Measurements from ENCODE around the gene SELENOS. TPM values are rescaled to one million over a fixed set of nuclear protein-coding genes. Genes with fewer than 3 reads are reported as not detected.

The SELENOS gene
- total and polyA plus RNA-seq, 2 experiments from 2014 or later: 127 to 158 TPM

- no peak overlapping the region for H3K4me2 ChIP-seq
- TF ChIP-seq CTCF (IDR thresholded peaks at IDR 0.05; ENCODE audit: poor library complexity) (no peak), EZH2 (IDR thresholded peaks at IDR 0.05; ENCODE audit: borderline replicate concordance) (no peak), EZH2phosphoT487 (IDR thresholded peaks at IDR 0.05; ENCODE audit: low read depth, severe bottlenecking, unreplicated experiment) (no peak)
- no peaks in the 10 kb centered on the region for H3K9me2 ChIP-seq (replicated peaks; ENCODE audit: insufficient read depth)
- no peaks in the 10 kb centered on the region for H3K36me3 ChIP-seq (replicated peaks; ENCODE audit: insufficient read depth, low read depth)
- peaks cover 24% of the 10 kb centered on the region for H3K4me1 ChIP-seq (ENCODE audit: insufficient read depth)
- no peaks in the 10 kb centered on the region for H3K27me3 ChIP-seq
- no peak overlapping the region for H3K27ac ChIP-seq
- H3K9me3 ChIP-seq (ENCODE audit: low read depth): no peaks in the 10 kb centered on the region
- H3K79me2 ChIP-seq: peaks cover 100% of the 10 kb centered on the region
- WGBS (ENCODE audit: low lambda C conversion rate, missing lambda C conversion rate): 75% methylated on average over 12 of the region's 12 CpGs
- no peak overlapping the region for H3K4me3 ChIP-seq
- no peak for DNase-seq (ENCODE audit: low spot score)
- no peak overlapping the region for H2AFZ ChIP-seq
- peaks cover 66% of the 10 kb centered on the region for H4K20me1 ChIP-seq (ENCODE audit: insufficient read depth, poor library complexity, severe bottlenecking)
Observed at GRCh38 chr15:101242160-101242998, 34.9 kb downstream of the SELENOS start.

GRCh38 chr15:101240358-101240757, 36.9 kb downstream of the SELENOS start:
- Histone ChIP-seq H3K27ac (no peak overlapping the region), H3K4me1 (ENCODE audit: insufficient read depth) (peaks cover 24% of the 10 kb centered on the region), H3K4me3 (no peak overlapping the region), H3K9me3 (ENCODE audit: low read depth) (no peaks in the 10 kb centered on the region), H3K27me3 (no peaks in the 10 kb centered on the region), H3K36me3 (replicated peaks; ENCODE audit: insufficient read depth, low read depth) (no peaks in the 10 kb centered on the region), H3K9me2 (replicated peaks; ENCODE audit: insufficient read depth) (no peaks in the 10 kb centered on the region), H4K20me1 (ENCODE audit: insufficient read depth, poor library complexity, severe bottlenecking) (peaks cover 51% of the 10 kb centered on the region), H3K4me2 (no peak overlapping the region), H2AFZ (no peak overlapping the region), H3K79me2 (peaks cover 100% of the 10 kb centered on the region)
- no peak for DNase-seq (ENCODE audit: low spot score)
- 70% methylated on average over 5 of the region's 5 CpGs for WGBS (ENCODE audit: low lambda C conversion rate, missing lambda C conversion rate)
- TF ChIP-seq EZH2phosphoT487 (IDR thresholded peaks at IDR 0.05; ENCODE audit: low read depth, severe bottlenecking, unreplicated experiment) (no peak), EZH2 (IDR thresholded peaks at IDR 0.05; ENCODE audit: borderline replicate concordance) (no peak), CTCF (IDR thresholded peaks at IDR 0.05; ENCODE audit: poor library complexity) (no peak)

DNA sequence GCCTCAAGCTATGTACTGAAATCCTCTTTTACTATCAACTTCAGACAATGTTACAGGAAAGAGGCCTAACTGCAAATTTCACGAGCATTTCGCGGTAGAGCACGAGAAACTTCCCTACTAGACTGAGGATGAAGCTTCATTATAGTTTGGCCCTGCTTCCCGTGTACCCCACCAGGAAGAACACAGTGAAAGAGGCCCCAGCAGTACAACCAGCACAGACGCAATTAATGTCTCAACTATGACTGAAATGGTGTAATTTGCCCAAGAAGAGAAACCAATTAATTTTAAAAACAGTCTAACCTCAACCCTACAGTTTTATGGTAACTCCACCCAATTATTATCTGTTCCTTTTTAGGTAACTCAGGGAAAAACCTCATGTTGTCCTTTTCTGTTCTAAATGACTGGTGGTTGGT, 37.6 kb downstream of the SELENOS start:
- Histone ChIP-seq H3K4me2 (no peak overlapping the region), H3K4me3 (no peak overlapping the region), H3K36me3 (replicated peaks; ENCODE audit: insufficient read depth, low read depth) (no peaks in the 10 kb centered on the region), H3K27ac (no peak overlapping the region), H4K20me1 (ENCODE audit: insufficient read depth, poor library complexity, severe bottlenecking) (peaks cover 45% of the 10 kb centered on the region), H3K79me2 (peaks cover 100% of the 10 kb centered on the region), H3K9me2 (replicated peaks; ENCODE audit: insufficient read depth) (no peaks in the 10 kb centered on the region), H3K4me1 (ENCODE audit: insufficient read depth) (peaks cover 20% of the 10 kb centered on the region), H3K9me3 (ENCODE audit: low read depth) (no peaks in the 10 kb centered on the region), H2AFZ (no peak overlapping the region), H3K27me3 (no peaks in the 10 kb centered on the region)
- 62% methylated on average over 6 of the region's 6 CpGs for WGBS (ENCODE audit: low lambda C conversion rate, missing lambda C conversion rate)
- TF ChIP-seq EZH2 (IDR thresholded peaks at IDR 0.05; ENCODE audit: borderline replicate concordance) (no peak), CTCF (IDR thresholded peaks at IDR 0.05; ENCODE audit: poor library complexity) (no peak), EZH2phosphoT487 (IDR thresholded peaks at IDR 0.05; ENCODE audit: low read depth, severe bottlenecking, unreplicated experiment) (no peak)
- DNase-seq (ENCODE audit: low spot score): no peak

Measured in hepatocyte (in vitro differentiated cells).